Mesendoderm (in vitro differentiated cells): ENCODE measurements around the gene CDC42BPA.
A peak's percentile ranks its signal among the peaks of the same experiment; 100 is the strongest.

Experiments
- DNase-seq: peaks from one replicate; pipeline ENCODE4 v3.0.0; 2013
- H2AK5ac ChIP-seq: 2 replicates; pipeline ENCODE4 v1.6.1; 2013; ENCODE audit warnings: low read length, inconsistent platforms
- H2BK120ac ChIP-seq: 2 replicates; pipeline ENCODE4 v1.6.1; 2013; ENCODE audit warnings: low read depth, mild to moderate bottlenecking, low read length, moderate library complexity, mixed read lengths
- H2BK15ac ChIP-seq: replicated peaks from 2 replicates; pipeline ENCODE4 v1.6.1; 2013; ENCODE audit warnings: low read depth, mild to moderate bottlenecking, moderate library complexity
- H2BK5ac ChIP-seq: 2 replicates; pipeline ENCODE4 v1.6.1; 2013; ENCODE audit warnings: low read length, inconsistent platforms
- H3K18ac ChIP-seq: 2 replicates; pipeline ENCODE4 v1.6.1; 2013; ENCODE audit warnings: mild to moderate bottlenecking, low read length, mixed read lengths
- H3K23ac ChIP-seq: one replicate; pipeline ENCODE4 v1.6.1; 2013; ENCODE audit warnings: low read length
- H3K27ac ChIP-seq: 2 replicates; pipeline ENCODE4 v1.5.1; 2013; ENCODE audit warnings: low read depth, mild to moderate bottlenecking, inconsistent platforms, low read length, moderate library complexity
- H3K27me3 ChIP-seq: 2 replicates; pipeline ENCODE4 v1.6.1; 2013; ENCODE audit warnings: low read length, control low read depth, mild to moderate bottlenecking, inconsistent platforms; ENCODE audit not compliant: insufficient read depth, poor library complexity
- H3K36me3 ChIP-seq: 2 replicates; pipeline ENCODE4 v1.6.1; 2013; ENCODE audit warnings: low read length, inconsistent platforms; ENCODE audit not compliant: control insufficient read depth, insufficient read depth
- H3K4ac ChIP-seq: one replicate; pipeline ENCODE4 v1.6.1; 2013; ENCODE audit warnings: low read depth, mild to moderate bottlenecking, low read length, moderate library complexity
- H3K4me1 ChIP-seq: 2 replicates; pipeline ENCODE4 v1.6.1; 2013; ENCODE audit warnings: low read depth, low read length, inconsistent platforms; ENCODE audit not compliant: control insufficient read depth
- H3K4me2 ChIP-seq: 2 replicates; pipeline ENCODE4 v1.6.1; 2013; ENCODE audit warnings: low read length
- H3K4me3 ChIP-seq: 2 replicates; pipeline ENCODE4 v1.5.1; 2013; ENCODE audit warnings: mild to moderate bottlenecking, low read length
- H3K56ac ChIP-seq: one replicate; pipeline ENCODE4 v1.6.1; 2013; ENCODE audit warnings: low read length
- H3K79me1 ChIP-seq: 2 replicates; pipeline ENCODE4 v1.6.1; 2013; ENCODE audit warnings: low read length, inconsistent platforms
- H3K79me2 ChIP-seq: 2 replicates; pipeline ENCODE4 v1.6.1; 2013; ENCODE audit warnings: mild to moderate bottlenecking, low read length; ENCODE audit not compliant: control insufficient read depth, insufficient read depth
- H3K9ac ChIP-seq: 2 replicates; pipeline ENCODE4 v1.6.1; 2013; ENCODE audit warnings: low read length, inconsistent platforms
- H4K5ac ChIP-seq: one replicate; pipeline ENCODE4 v1.6.1; 2013; ENCODE audit warnings: low read length
- H4K8ac ChIP-seq: one replicate; pipeline ENCODE4 v1.6.1; 2013; ENCODE audit warnings: low read depth, mild to moderate bottlenecking, control low read depth, low read length, moderate library complexity
- WGBS: extraction: QIAGEN DNeasy Blood & Tissue Kit; methylation state at CpG from one replicate; pipeline ENCODE4 v1.1.7; 2013; ENCODE audit warnings: low lambda C conversion rate, missing lambda C conversion rate; ENCODE audit not compliant: insufficient coverage; ENCODE audit errors: extremely low coverage; 5-methylcytosine and 5-hydroxymethylcytosine counted together

CDC42BPA gene

GRCh38 chr1:227261501-227261900 is 56.8 kb downstream of the CDC42BPA start:
- H2BK15ac ChIP-seq: no peak overlapping the region
- H3K4me3 ChIP-seq: no peak overlapping the region
- H3K27ac ChIP-seq: no peak overlapping the region
- H3K27me3 ChIP-seq: no peaks in the 10 kb centered on the region
- no peak overlapping the region for H2AK5ac ChIP-seq
- no CpG with 5 or more reads among the region's 2 CpGs for WGBS
- peaks cover 3% of the 10 kb centered on the region for H3K4me1 ChIP-seq
- H2BK120ac ChIP-seq: no peak overlapping the region
- no peak overlapping the region for H3K4me2 ChIP-seq
- no peaks in the 10 kb centered on the region for H3K36me3 ChIP-seq
- H4K8ac ChIP-seq: no peak overlapping the region
- no peak overlapping the region for H3K4ac ChIP-seq
- H3K18ac ChIP-seq: no peak overlapping the region
- H3K56ac ChIP-seq: no peak overlapping the region
- no peaks in the 10 kb centered on the region for H3K79me2 ChIP-seq
- H3K79me1 ChIP-seq: no peaks in the 10 kb centered on the region
- DNase-seq: no peak
- no peak overlapping the region for H3K9ac ChIP-seq
- H3K23ac ChIP-seq: no peak overlapping the region
- H4K5ac ChIP-seq: no peak overlapping the region
- H2BK5ac ChIP-seq: no peak overlapping the region

- Histone ChIP-seq H3K4me2 (no peak overlapping the region), H3K4me3 (no peak overlapping the region), H3K27ac (no peak overlapping the region), H3K79me1 (no peaks in the 10 kb centered on the region), H3K23ac (no peak overlapping the region), H2BK120ac (no peak overlapping the region), H2AK5ac (no peak overlapping the region), H4K5ac (no peak overlapping the region), H3K4ac (no peak overlapping the region), H3K4me1 (peaks cover 3% of the 10 kb centered on the region), H3K36me3 (no peaks in the 10 kb centered on the region), H3K79me2 (no peaks in the 10 kb centered on the region), H3K56ac (no peak overlapping the region), H3K9ac (no peak overlapping the region), H4K8ac (no peak overlapping the region), H2BK5ac (no peak overlapping the region), H3K18ac (no peak overlapping the region), H2BK15ac (no peak overlapping the region), H3K27me3 (no peaks in the 10 kb centered on the region)
- no CpG with 5 or more reads among the region's 2 CpGs for WGBS
- DNase-seq: no peak
These were observed 57.9 kb downstream of the CDC42BPA start for GRCh38 chr1:227260433-227260832.

GRCh38 chr1:227257964-227258363 is 60.3 kb downstream of the CDC42BPA start:
- Histone ChIP-seq H3K27me3 (no peaks in the 10 kb centered on the region), H2BK120ac (no peak overlapping the region), H3K4ac (no peak overlapping the region), H3K79me2 (no peaks in the 10 kb centered on the region), H3K4me2 (no peak overlapping the region), H3K18ac (no peak overlapping the region), H2BK15ac (no peak overlapping the region), H3K27ac (no peak overlapping the region), H3K36me3 (no peaks in the 10 kb centered on the region), H3K23ac (no peak overlapping the region), H3K4me1 (peaks cover 3% of the 10 kb centered on the region), H3K9ac (no peak overlapping the region), H3K4me3 (no peak overlapping the region), H4K5ac (no peak overlapping the region), H2BK5ac (no peak overlapping the region), H3K56ac (no peak overlapping the region), H2AK5ac (no peak overlapping the region), H3K79me1 (no peaks in the 10 kb centered on the region), H4K8ac (no peak overlapping the region)
- no CpG with 5 or more reads among the region's 7 CpGs for whole genome bisulfite sequencing
- peak; percentile 68 for DNase-seq

- H3K4me1 ChIP-seq: peaks cover 3% of the 10 kb centered on the region
- no peak overlapping the region for H3K23ac ChIP-seq
- no peak overlapping the region for H3K4me2 ChIP-seq
- no peak overlapping the region for H3K9ac ChIP-seq
- no peak overlapping the region for H3K18ac ChIP-seq
- peaks cover 2% of the 10 kb centered on the region for H3K79me1 ChIP-seq
- H3K56ac ChIP-seq: no peak overlapping the region
- no peak overlapping the region for H3K4ac ChIP-seq
- H2AK5ac ChIP-seq: no peak overlapping the region
- no peaks in the 10 kb centered on the region for H3K79me2 ChIP-seq
- no peak overlapping the region for H2BK15ac ChIP-seq
- no peak overlapping the region for H2BK120ac ChIP-seq
- no peaks in the 10 kb centered on the region for H3K27me3 ChIP-seq
- H2BK5ac ChIP-seq: no peak overlapping the region
- H3K4me3 ChIP-seq: no peak overlapping the region
- no CpG with 5 or more reads among the region's 5 CpGs for WGBS
- H3K36me3 ChIP-seq: no peaks in the 10 kb centered on the region
- H3K27ac ChIP-seq: no peak overlapping the region
- no peak overlapping the region for H4K8ac ChIP-seq
- H4K5ac ChIP-seq: no peak overlapping the region
- DNase-seq: no peak
These were observed 63.1 kb downstream of the CDC42BPA start for GRCh38 chr1:227255086-227255732.

- Histone ChIP-seq H3K23ac (no peak overlapping the region), H3K18ac (no peak overlapping the region), H3K56ac (no peak overlapping the region), H3K4me3 (no peak overlapping the region), H3K27me3 (no peaks in the 10 kb centered on the region), H4K8ac (no peak overlapping the region), H3K79me1 (peaks cover 2% of the 10 kb centered on the region), H3K9ac (no peak overlapping the region), H2BK120ac (no peak overlapping the region), H3K27ac (no peak overlapping the region), H3K4me2 (no peak overlapping the region), H2AK5ac (no peak overlapping the region), H3K4ac (no peak overlapping the region), H3K36me3 (no peaks in the 10 kb centered on the region), H3K79me2 (no peaks in the 10 kb centered on the region), H3K4me1 (no peaks in the 10 kb centered on the region), H2BK15ac (no peak overlapping the region), H2BK5ac (no peak overlapping the region), H4K5ac (no peak overlapping the region)
- no CpG with 5 or more reads among the region's 13 CpGs for WGBS
- DNase-seq: no peak
These were observed 65.2 kb downstream of the CDC42BPA start for GRCh38 chr1:227253065-227253464.
